Measurements from ENCODE around the gene GFOD2. TPM values are rescaled to one million over a fixed set of nuclear protein-coding genes. Genes with fewer than 3 reads are reported as not detected.

Gene GFOD2
- total RNA-seq, 1 donor from 2014 or later: 32.7 TPM

DNA sequence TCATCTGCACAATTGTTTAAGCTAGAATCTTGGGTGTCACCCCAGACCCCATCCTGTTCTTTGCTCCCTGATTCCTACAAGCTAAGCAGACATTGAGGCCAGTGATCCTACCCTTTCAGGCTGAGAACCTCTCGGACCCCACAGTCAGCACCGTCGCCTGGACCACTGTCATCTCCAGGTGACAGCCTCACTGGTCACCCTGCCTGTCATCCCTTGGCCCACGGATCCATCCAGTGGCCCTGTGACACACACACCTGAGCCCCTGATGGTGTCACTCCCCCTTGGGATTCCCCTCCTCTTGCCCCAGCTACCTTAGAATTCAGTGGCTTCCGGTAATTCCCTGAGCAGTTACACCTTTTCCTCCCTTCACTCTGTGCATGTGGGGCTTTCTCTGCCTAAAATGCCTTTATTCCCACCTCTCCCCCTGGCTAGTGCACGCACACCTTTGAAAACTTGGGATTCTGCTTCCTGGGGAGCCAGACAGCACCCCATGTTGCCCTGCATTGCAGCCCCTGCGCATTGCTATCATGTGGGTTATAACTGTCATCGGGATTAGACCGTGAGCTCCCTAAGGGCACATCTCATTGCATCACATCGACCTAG is 49.5 kb downstream of the GFOD2 start:
- Histone ChIP-seq H3K9me3 (no peaks in the 10 kb centered on the region), H3K27me3 (no peaks in the 10 kb centered on the region), H3K27ac (no peak overlapping the region), H3K4me1 (peaks cover 56% of the 10 kb centered on the region), H3K36me3 (no peaks in the 10 kb centered on the region), H3K4me3 (no peak overlapping the region)
- DNase-seq (ENCODE audit: extremely low spot score in 2 of 2): no peak
- intact Hi-C loops (cut with DNase I): loop anchor here (2.0 kb wide), 1 partner anchor 149 kb away; no protein-coding TSS in a partner anchor
- TF ChIP-seq CTCF (IDR thresholded peaks at IDR 0.05): no peak

GRCh38 chr16:67668495-67669157 is 50.5 kb downstream of the GFOD2 start:
- intact Hi-C loops (cut with DNase I): loop anchor here (2.0 kb wide), 1 partner anchor 148 kb away; no protein-coding TSS in a partner anchor

GRCh38 chr16:67667817-67668494 is 51.2 kb downstream of the GFOD2 start:
- Histone ChIP-seq H3K27me3 (no peaks in the 10 kb centered on the region), H3K27ac (peak overlapping the region; percentile 90), H3K4me3 (peak overlapping the region; percentile 67 to 78), H3K36me3 (no peaks in the 10 kb centered on the region), H3K9me3 (no peaks in the 10 kb centered on the region), H3K4me1 (peaks cover 40% of the 10 kb centered on the region)
- intact Hi-C loops (cut with DNase I): loop anchor here (2.0 kb wide), 2 partner anchors 105 to 147 kb away; partner anchors contain the start of gene CTCF
- DNase-seq (ENCODE audit: extremely low spot score in 2 of 2): no peak
- peak; percentile 32 to 86 (median 64) for TF ChIP-seq CTCF (IDR thresholded peaks at IDR 0.05)
- TF ChIP-seq POLR2AphosphoS5 (IDR thresholded peaks at IDR 0.05; ENCODE audit: insufficient read depth in 1 of 2, low read depth in 1 of 2): peak; percentile 45 to 68
- TF ChIP-seq POLR2A (IDR thresholded peaks at IDR 0.05): no peak

More at GRCh38 chr16:67668495-67669157, 50.5 kb downstream of the GFOD2 start:
- Histone ChIP-seq H3K27ac (no peak overlapping the region), H3K36me3 (no peaks in the 10 kb centered on the region), H3K27me3 (no peaks in the 10 kb centered on the region), H3K4me3 (no peak overlapping the region), H3K9me3 (no peaks in the 10 kb centered on the region), H3K4me1 (peaks cover 47% of the 10 kb centered on the region)
- no peak for TF ChIP-seq POLR2AphosphoS5 (IDR thresholded peaks at IDR 0.05; ENCODE audit: insufficient read depth in 1 of 2, low read depth in 1 of 2)
- TF ChIP-seq POLR2A (IDR thresholded peaks at IDR 0.05): no peak
- no peak for TF ChIP-seq CTCF (IDR thresholded peaks at IDR 0.05)
- no peak for DNase-seq (ENCODE audit: extremely low spot score in 2 of 2)

DNA sequence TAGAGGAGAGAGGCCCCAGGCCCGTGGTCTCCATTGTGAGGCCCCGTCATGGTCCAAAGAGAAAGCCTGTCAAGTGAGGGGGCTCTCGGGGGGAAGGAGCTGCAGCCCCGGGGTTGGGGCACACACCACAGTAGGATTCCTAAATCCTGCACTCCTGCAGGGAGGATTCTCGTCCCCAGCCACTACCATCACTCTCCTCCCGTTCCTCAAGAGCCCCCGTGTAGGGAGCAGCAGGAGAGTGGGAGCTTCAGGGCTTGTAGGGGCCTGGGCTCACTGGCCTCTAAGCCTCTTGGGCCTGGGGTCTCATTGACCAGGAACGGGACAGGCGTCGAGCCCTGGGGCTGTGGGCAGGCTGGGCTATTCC is 51.7 kb downstream of the GFOD2 start:
- intact Hi-C loops (cut with DNase I): loop anchor here (2.0 kb wide), 1 partner anchor 105 kb away; the partner anchor contains the start of gene CTCF
- H3K9me3 ChIP-seq: no peaks in the 10 kb centered on the region
- DNase-seq (ENCODE audit: extremely low spot score in 2 of 2): no peak
- H3K4me3 ChIP-seq: peak overlapping the region; percentile 67 to 78
- peaks cover 37% of the 10 kb centered on the region for H3K4me1 ChIP-seq
- H3K27me3 ChIP-seq: no peaks in the 10 kb centered on the region
- H3K36me3 ChIP-seq: no peaks in the 10 kb centered on the region
- peak overlapping the region; percentile 90 for H3K27ac ChIP-seq
- TF ChIP-seq POLR2AphosphoS5 (IDR thresholded peaks at IDR 0.05; ENCODE audit: insufficient read depth in 1 of 2, low read depth in 1 of 2) (no peak), CTCF (IDR thresholded peaks at IDR 0.05) (no peak), POLR2A (IDR thresholded peaks at IDR 0.05) (no peak)

Data from vagina (tissue), 2 donors.